ENCODE measurements around the gene GPATCH1. TPM values are rescaled to one million over a fixed set of nuclear protein-coding genes. Genes with fewer than 3 reads are reported as not detected.

The GPATCH1 gene
- total and polyA plus RNA-seq, 2 of the 13 experiments (the other 11 are each of a cell fraction or from before 2014, with no cell fraction given): 6.8 to 6.9 TPM

DNA sequence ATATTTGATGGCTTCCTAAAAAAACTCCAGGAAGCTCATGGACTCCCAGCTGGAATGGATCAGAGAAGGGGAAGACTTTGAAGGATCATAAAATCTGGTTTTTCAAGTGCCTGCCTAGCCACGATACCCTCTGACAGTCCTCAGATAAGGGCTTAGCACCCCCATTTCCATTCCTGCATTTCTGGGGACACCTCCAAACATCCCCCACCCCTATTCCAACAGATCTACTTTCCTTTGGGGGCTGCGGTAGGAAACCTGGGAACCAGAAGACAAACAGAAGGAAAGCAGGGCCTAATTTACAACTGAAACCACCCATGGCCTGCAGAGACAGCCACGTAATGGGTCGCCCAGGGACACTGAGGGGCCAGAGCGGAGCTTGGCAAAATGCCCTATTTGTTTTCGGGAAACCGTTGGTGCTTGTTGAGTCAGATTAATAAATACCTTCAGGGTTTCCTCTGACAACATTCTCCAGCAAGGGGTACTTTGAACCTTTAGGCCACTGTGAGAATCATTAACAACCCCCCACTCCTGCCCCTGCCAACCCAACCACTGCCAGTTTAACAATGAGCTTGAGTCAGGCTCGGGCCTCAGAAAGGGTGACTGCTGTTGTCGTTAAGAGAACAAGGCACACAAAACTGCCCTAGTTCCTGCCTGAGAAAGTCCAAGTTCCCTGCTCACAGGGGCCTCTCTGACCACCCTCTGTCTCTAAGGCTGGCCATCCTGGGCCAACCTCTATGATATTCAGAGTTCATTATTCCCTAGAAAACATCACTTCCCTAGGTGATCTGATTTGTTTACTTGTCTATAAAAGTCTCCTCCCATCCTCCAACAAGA lies 39.8 kb upstream of the GPATCH1 start (continued):
- TF ChIP-seq ZNF276 (CRISPR knock-in tag; IDR thresholded peaks at IDR 0.05; ENCODE audit: low read depth): no peak
- TF ChIP-seq ZNF775 (CRISPR knock-in tag; IDR thresholded peaks at IDR 0.05; ENCODE audit: borderline replicate concordance): no peak
- TF ChIP-seq CCDC6 (CRISPR knock-in tag; IDR thresholded peaks at IDR 0.05): no peak; the same call in none of the 2 replicates
- peak; percentile 89 for TF ChIP-seq ZBTB7B (CRISPR knock-in tag; IDR thresholded peaks at IDR 0.05)
- TF ChIP-seq, protein P1, sequence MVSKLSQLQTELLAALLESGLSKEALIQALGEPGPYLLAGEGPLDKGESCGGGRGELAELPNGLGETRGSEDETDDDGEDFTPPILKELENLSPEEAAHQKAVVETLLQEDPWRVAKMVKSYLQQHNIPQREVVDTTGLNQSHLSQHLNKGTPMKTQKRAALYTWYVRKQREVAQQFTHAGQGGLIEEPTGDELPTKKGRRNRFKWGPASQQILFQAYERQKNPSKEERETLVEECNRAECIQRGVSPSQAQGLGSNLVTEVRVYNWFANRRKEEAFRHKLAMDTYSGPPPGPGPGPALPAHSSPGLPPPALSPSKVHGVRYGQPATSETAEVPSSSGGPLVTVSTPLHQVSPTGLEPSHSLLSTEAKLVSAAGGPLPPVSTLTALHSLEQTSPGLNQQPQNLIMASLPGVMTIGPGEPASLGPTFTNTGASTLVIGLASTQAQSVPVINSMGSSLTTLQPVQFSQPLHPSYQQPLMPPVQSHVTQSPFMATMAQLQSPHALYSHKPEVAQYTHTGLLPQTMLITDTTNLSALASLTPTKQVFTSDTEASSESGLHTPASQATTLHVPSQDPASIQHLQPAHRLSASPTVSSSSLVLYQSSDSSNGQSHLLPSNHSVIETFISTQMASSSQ (IDR thresholded peaks at IDR 0.05; ENCODE audit: low read depth): peak; percentile 94
- TF ChIP-seq, protein P1 (CRISPR knock-in tag; IDR thresholded peaks at IDR 0.05; ENCODE audit: borderline replicate concordance): peak; percentile 98
- TF ChIP-seq ZNF160 (CRISPR knock-in tag; IDR thresholded peaks at IDR 0.05): no peak; the same call in 1 of the 2 replicates
- TF ChIP-seq ZFYVE20 (CRISPR knock-in tag; IDR thresholded peaks at IDR 0.05; ENCODE audit: borderline replicate concordance, low read depth): no peak
- TF ChIP-seq ZNF24 (IDR thresholded peaks at IDR 0.05): no peak
- peak; percentile 83 for TF ChIP-seq IRF2 (CRISPR knock-in tag; IDR thresholded peaks at IDR 0.05)
- TF ChIP-seq HNRNPLL (IDR thresholded peaks at IDR 0.05; ENCODE audit: low read depth, low read length, poor library complexity, severe bottlenecking): no peak
- no peak for TF ChIP-seq TOE1 (CRISPR knock-in tag; IDR thresholded peaks at IDR 0.05)
- TF ChIP-seq NR2C2 (CRISPR knock-in tag; IDR thresholded peaks at IDR 0.05; ENCODE audit: borderline replicate concordance): peak; percentile 68
- TF ChIP-seq SIN3B (IDR thresholded peaks at IDR 0.05; ENCODE audit: low read length): no peak
- TF ChIP-seq MXD4 (CRISPR knock-in tag; IDR thresholded peaks at IDR 0.05): no peak; the same call in 1 of the 2 replicates
- no peak for TF ChIP-seq CAMTA2 (CRISPR knock-in tag; IDR thresholded peaks at IDR 0.05; ENCODE audit: borderline replicate concordance)
- TF ChIP-seq ZNF839 (CRISPR knock-in tag; IDR thresholded peaks at IDR 0.05; ENCODE audit: borderline replicate concordance): no peak
- TF ChIP-seq ZBTB14 (CRISPR knock-in tag; IDR thresholded peaks at IDR 0.05): no peak
- TF ChIP-seq PHB2 (IDR thresholded peaks at IDR 0.05; ENCODE audit: partially characterized antibody): no peak
